HepG2 (cell line): ENCODE data around the gene EMC9. TPM values are rescaled to one million over a fixed set of nuclear protein-coding genes. Genes with fewer than 3 reads are reported as not detected.

Experiments
- KDM1A ChIP-seq: IDR thresholded peaks from 2 replicates; pipeline ENCODE4 v1.6.1; 2016; ENCODE audit warnings: missing compliant biosample characterization
- KDM3A ChIP-seq: IDR thresholded peaks from 2 replicates; pipeline ENCODE4 v1.6.1; 2018; ENCODE audit warnings: low read depth, missing compliant biosample characterization
- MTF2 ChIP-seq: sonication (generic); formaldehyde crosslinking; IDR thresholded peaks from 2 replicates; pipeline ENCODE4 v1.5.0; 2020; ENCODE audit warnings: missing genetic modification reagents, borderline replicate concordance
- MXD4 ChIP-seq: IDR thresholded peaks from 2 replicates; pipeline ENCODE4 v1.6.1; 2016; ENCODE audit warnings: mild to moderate bottlenecking, missing biosample characterization, missing genetic modification reagents
- PCBP1 ChIP-seq: fragments of 200-400 bp; formaldehyde crosslinking; IDR thresholded peaks from 2 replicates; pipeline ENCODE4 v1.6.1; 2017; ENCODE audit warnings: mild to moderate bottlenecking, low read depth, low read length, borderline replicate concordance
- PHF20 ChIP-seq: sonication (generic); formaldehyde crosslinking; IDR thresholded peaks from 2 replicates; pipeline ENCODE4 v1.5.0; 2020; ENCODE audit warnings: mild to moderate bottlenecking, missing genetic modification reagents
- POGK ChIP-seq: sonication (generic); formaldehyde crosslinking; conservative IDR thresholded peaks from 2 replicates; pipeline ENCODE4 v1.8.0; 2022; ENCODE audit warnings: mild to moderate bottlenecking, moderate library complexity, missing genetic modification reagents
- RERE ChIP-seq: IDR thresholded peaks from 2 replicates; pipeline ENCODE4 v1.6.1; 2016; ENCODE audit warnings: low read depth, missing genetic modification reagents, missing compliant biosample characterization
- RXRB ChIP-seq: IDR thresholded peaks from 2 replicates; pipeline ENCODE4 v1.6.1; 2016; ENCODE audit warnings: borderline replicate concordance, missing genetic modification reagents, missing compliant biosample characterization
- SETDB1 ChIP-seq: sonication (generic); formaldehyde crosslinking; IDR thresholded peaks from 2 replicates; pipeline ENCODE4 v1.5.1; 2020; ENCODE audit warnings: missing genetic modification reagents, mild to moderate bottlenecking, borderline replicate concordance
- SIX1 ChIP-seq: sonication (generic); formaldehyde crosslinking; IDR thresholded peaks from 2 replicates; pipeline ENCODE4 v1.4.0; 2020; ENCODE audit warnings: missing genetic modification reagents, borderline replicate concordance
- ZNF101 ChIP-seq: sonication (generic); formaldehyde crosslinking; IDR thresholded peaks from 2 replicates; pipeline ENCODE4 v1.4.0; 2020; ENCODE audit warnings: mild to moderate bottlenecking, low read depth, missing genetic modification reagents, borderline replicate concordance
- ZNF180 ChIP-seq: sonication (generic); formaldehyde crosslinking; IDR thresholded peaks from 2 replicates; pipeline ENCODE4 v1.4.0; 2020; ENCODE audit warnings: low read depth, missing genetic modification reagents, borderline replicate concordance
- ZNF496 ChIP-seq: sonication (generic); formaldehyde crosslinking; IDR thresholded peaks from 2 replicates; pipeline ENCODE4 v1.8.1; 2023; ENCODE audit warnings: mild to moderate bottlenecking, moderate library complexity, missing genetic modification reagents; ENCODE audit not compliant: insufficient replicate concordance
- ZNF713 ChIP-seq: sonication (generic); formaldehyde crosslinking; IDR thresholded peaks from 2 replicates; pipeline ENCODE4 v1.4.0; 2020; ENCODE audit warnings: mild to moderate bottlenecking, missing genetic modification reagents
- polyA plus RNA-seq, 8 experiments: library from polyadenylated mRNA; depleted of rRNA in 3 of 8; stranded (reverse) in 7 of 8; unstranded in 1 of 8; fragments of >200 nt; fragmentation: Illumina TruSeq in 4 of 8; extraction: Trizol in 4 of 8; gene quantifications; 2 replicates each; pipeline versions ENCODE4 v1.2.1 to v1.2.3, GENCODE V29; 2011 to 2016; ENCODE audit warnings: low read depth in 4 of 8, missing spikeins in 1 of 8, mixed read lengths in 1 of 8; ENCODE audit not compliant: insufficient read depth in 1 of 8
- total RNA-seq, 5 experiments: library from RNA; depleted of rRNA; stranded (reverse); fragments of >200 nt; fragmentation: Illumina TruSeq; extraction: Trizol; gene quantifications; 2 replicates each; pipeline ENCODE4 v1.2.3, GENCODE V29; 2016; ENCODE audit warnings: low read depth in 1 of 5
- TF ChIP-seq, protein P1 (sequence below): sonication (generic); formaldehyde crosslinking; IDR thresholded peaks from 2 replicates; pipeline ENCODE4 v1.4.0; 2020; ENCODE audit warnings: mild to moderate bottlenecking, missing genetic modification reagents
- TF ChIP-seq, protein P2 (sequence below): IDR thresholded peaks from 2 replicates; pipeline ENCODE4 v1.6.1; 2016
- TF ChIP-seq, protein P3 (sequence below): sonication (generic); formaldehyde crosslinking; IDR thresholded peaks from 2 replicates; pipeline ENCODE4 v1.5.0; 2020; ENCODE audit warnings: missing genetic modification reagents, mild to moderate bottlenecking, borderline replicate concordance

The EMC9 gene
- total and polyA plus RNA-seq, 2 of the 13 experiments (the other 11 are each of a cell fraction or from before 2014, with no cell fraction given), result 60.5 to 78.7 TPM

DNA sequence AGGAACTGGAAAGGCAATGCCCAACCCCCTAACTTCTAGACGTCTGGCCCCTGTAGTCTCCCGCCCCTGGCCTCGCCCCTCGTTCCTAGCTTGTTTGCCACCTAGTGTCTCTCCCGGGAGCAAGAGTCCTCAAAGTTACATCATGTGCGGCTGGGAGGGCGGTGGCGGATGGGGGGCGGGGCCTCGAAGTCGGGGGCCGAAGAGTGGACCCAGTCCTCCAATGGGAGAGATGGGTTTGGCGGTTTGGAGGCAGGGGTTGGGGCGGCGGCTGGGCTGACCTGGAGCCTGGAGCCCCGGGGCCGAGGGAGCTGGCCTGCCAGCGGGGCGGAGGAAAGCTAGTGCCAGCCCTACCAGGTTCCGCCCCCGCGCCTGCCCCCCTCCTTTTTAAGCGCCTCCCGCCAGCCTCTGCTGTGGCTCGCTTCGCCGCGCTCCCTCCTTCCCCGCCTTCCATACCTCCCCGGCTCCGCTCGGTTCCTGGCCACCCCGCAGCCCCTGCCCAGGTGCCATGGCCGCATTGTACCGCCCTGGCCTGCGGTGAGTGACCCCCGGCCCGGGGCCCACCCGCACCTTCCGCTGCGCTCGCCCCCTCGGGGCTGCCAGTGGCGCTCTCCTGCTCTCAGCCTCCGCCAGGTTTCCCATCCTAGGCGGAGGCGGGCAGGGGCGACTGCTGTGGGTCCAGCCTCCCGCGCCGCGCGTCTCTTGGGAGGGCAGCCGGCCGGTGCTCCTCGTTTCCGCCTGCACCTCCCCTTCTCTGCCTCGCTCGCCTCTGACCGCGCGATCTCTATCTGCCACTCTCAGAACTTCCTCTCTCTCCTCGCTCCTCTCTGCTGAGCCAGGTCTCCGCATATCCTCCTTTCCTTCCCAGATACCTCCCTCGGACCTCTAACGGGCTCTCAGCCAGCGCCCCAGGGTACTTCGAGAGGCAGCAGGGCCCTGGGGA lies 47.2 kb downstream of the EMC9 start, which contains the start of gene PCK2 (continued):
- TF ChIP-seq POGK (CRISPR knock-in tag) (peak; percentile 100), KDM3A (peak; percentile 99), ZNF496 (CRISPR knock-in tag) (no peak), ZNF180 (CRISPR knock-in tag) (peak; percentile 95; the same call in 1 of the 2 replicates), PHF20 (CRISPR knock-in tag) (no peak), MTF2 (no peak), KDM1A (CRISPR knock-in tag) (peak; percentile 79), ZNF101 (CRISPR knock-in tag) (no peak; the same call in 1 of the 2 replicates), RXRB (CRISPR knock-in tag) (peak; percentile 89), ZNF713 (peak; percentile 97), PCBP1 (peak; percentile 97), MXD4 (CRISPR knock-in tag) (peak; percentile 94), SIX1 (CRISPR knock-in tag) (0 out of 2 replicates have a peak, but pooled peaks have one; percentile 51), SETDB1 (CRISPR knock-in tag) (no peak), RERE (CRISPR knock-in tag) (peak; percentile 84)
- TF ChIP-seq, protein P1, sequence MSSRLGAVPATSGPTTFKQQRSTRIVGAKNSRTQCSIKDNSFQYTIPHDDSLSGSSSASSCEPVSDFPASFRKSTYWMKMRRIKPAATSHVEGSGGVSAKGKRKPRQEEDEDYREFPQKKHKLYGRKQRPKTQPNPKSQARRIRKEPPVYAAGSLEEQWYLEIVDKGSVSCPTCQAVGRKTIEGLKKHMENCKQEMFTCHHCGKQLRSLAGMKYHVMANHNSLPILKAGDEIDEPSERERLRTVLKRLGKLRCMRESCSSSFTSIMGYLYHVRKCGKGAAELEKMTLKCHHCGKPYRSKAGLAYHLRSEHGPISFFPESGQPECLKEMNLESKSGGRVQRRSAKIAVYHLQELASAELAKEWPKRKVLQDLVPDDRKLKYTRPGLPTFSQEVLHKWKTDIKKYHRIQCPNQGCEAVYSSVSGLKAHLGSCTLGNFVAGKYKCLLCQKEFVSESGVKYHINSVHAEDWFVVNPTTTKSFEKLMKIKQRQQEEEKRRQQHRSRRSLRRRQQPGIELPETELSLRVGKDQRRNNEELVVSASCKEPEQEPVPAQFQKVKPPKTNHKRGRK (CRISPR knock-in tag), result peak; percentile 94
- TF ChIP-seq, protein P2, sequence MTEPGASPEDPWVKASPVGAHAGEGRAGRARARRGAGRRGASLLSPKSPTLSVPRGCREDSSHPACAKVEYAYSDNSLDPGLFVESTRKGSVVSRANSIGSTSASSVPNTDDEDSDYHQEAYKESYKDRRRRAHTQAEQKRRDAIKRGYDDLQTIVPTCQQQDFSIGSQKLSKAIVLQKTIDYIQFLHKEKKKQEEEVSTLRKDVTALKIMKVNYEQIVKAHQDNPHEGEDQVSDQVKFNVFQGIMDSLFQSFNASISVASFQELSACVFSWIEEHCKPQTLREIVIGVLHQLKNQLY (CRISPR knock-in tag), result peak; percentile 41
- TF ChIP-seq, protein P3, sequence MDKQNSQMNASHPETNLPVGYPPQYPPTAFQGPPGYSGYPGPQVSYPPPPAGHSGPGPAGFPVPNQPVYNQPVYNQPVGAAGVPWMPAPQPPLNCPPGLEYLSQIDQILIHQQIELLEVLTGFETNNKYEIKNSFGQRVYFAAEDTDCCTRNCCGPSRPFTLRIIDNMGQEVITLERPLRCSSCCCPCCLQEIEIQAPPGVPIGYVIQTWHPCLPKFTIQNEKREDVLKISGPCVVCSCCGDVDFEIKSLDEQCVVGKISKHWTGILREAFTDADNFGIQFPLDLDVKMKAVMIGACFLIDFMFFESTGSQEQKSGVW, result no peak
